Left colon (tissue), 2 donors: ENCODE data around the gene COL8A2. TPM values are rescaled to one million over a fixed set of nuclear protein-coding genes. Genes with fewer than 3 reads are reported as not detected.
A peak's percentile ranks its signal among the peaks of the same experiment; 100 is the strongest.
"Not testable (repeated sequence)": the region's sequence is repeated elsewhere in the genome, so short reads cannot be mapped to it uniquely, and the experiment has no call there.

Source experiments
- ATAC-seq: fragments of 200-7000 bp; cut with Tn5 transposase; one replicate; pipeline ENCODE4 v1.9.1; 2020; ENCODE audit warnings: mild to moderate bottlenecking, moderate library complexity
- DNase-seq, 2 donors: peaks; one replicate each; pipeline ENCODE4 v3.0.0-alpha.2; 2020
- intact Hi-C, 2 donors: fragments of 100-400 bp; cut with DNase I in 1 of 2; cut with micrococcal nuclease in 1 of 2; formaldehyde crosslinking; loops; one replicate each; pipeline versions ENCODE4 v1.11.2 to v1.14.0; 2022; cut with DNase I, micrococcal nuclease
- total RNA-seq, 2 donors: library from RNA; stranded (reverse); fragmentation: NEBNext Ultra II Directional; extraction: Animal tissue kit (Norgen Biotek cat#: 25700); gene quantifications; one replicate each; pipeline ENCODE4 v1.2.1, GENCODE V29; 2021
- donor health status: DM: no; HTN: no; CAD: no.
- donor health status: DM: yes; HTN: yes; CAD: no.

The COL8A2 gene
- total RNA-seq, 2 donors from 2014 or later: 0.55 to 1.8 TPM

- intact Hi-C loops: no loop called here
- ATAC-seq: no peak
Measured at GRCh38 chr1:36159614-36160387, 34.8 kb upstream of the COL8A2 start.

GRCh38 chr1:36158827-36159252 lies 33.8 kb upstream of the COL8A2 start:
- DNase-seq, ATAC-seq, intact Hi-C loops: not testable (repeated sequence)

More at GRCh38 chr1:36159614-36160387, 34.8 kb upstream of the COL8A2 start:
- DNase-seq: no peak

- intact Hi-C loops: no loop called here
- ATAC-seq (no peak), DNase-seq (peak in 1 of 2 donors; percentile 30)
Measured at GRCh38 chr1:36157973-36158826, 33.2 kb upstream of the COL8A2 start.

- intact Hi-C loops: no loop called here
- DNase-seq (peak in 1 of 2 donors; percentile 21), ATAC-seq (no peak)
Measured at GRCh38 chr1:36157115-36157903, 32.3 kb upstream of the COL8A2 start.

- intact Hi-C loops: no loop called here
- DNase-seq (peak; percentile 73 to 81), ATAC-seq (peak; percentile 28)
Measured at GRCh38 chr1:36156329-36157114, 31.5 kb upstream of the COL8A2 start.

- DNase-seq (peak; percentile 89 to 92), ATAC-seq (peak; percentile 77)
- intact Hi-C loops: no loop called here
Measured at GRCh38 chr1:36155408-36156328, 30.6 kb upstream of the COL8A2 start, which contains the start of gene MAP7D1. MAP7D1 (plus strand) TSS chr1:36156160; CDS start chr1:36156418, 258 bp downstream.

- ATAC-seq: no peak
- peak in 1 of 2 donors; percentile 41 for DNase-seq
- intact Hi-C loops: no loop called here
Measured at GRCh38 chr1:36154765-36155407, 29.9 kb upstream of the COL8A2 start.

GRCh38 chr1:36154335-36154734 lies 29.3 kb upstream of the COL8A2 start:
- intact Hi-C loops: no loop called here
- DNase-seq (no peak), ATAC-seq (no peak)

GRCh38 chr1:36153476-36153875 lies 28.5 kb upstream of the COL8A2 start:
- ATAC-seq: no peak
- no peak for DNase-seq
- intact Hi-C loops: no loop called here

GRCh38 chr1:36151845-36152203 lies 26.8 kb upstream of the COL8A2 start:
- peak in 1 of 2 donors; percentile 55 for DNase-seq
- intact Hi-C loops: no loop called here
- ATAC-seq: no peak

- ATAC-seq (no peak), DNase-seq (no peak)
- intact Hi-C loops: no loop called here
Measured at GRCh38 chr1:36151134-36151844, 26.3 kb upstream of the COL8A2 start.

GRCh38 chr1:36150296-36151133 lies 25.5 kb upstream of the COL8A2 start:
- ATAC-seq (peak; percentile 75), DNase-seq (peak; percentile 88 to 97)
- intact Hi-C loops: no loop called here

- DNase-seq: no peak
- no peak for ATAC-seq
- intact Hi-C loops: loop anchor here in 1 of 2 donors (5.0 kb wide), 1 partner anchor 137 kb away; no protein-coding TSS in a partner anchor
Measured at GRCh38 chr1:36149973-36150295, 24.9 kb upstream of the COL8A2 start.

GRCh38 chr1:36149237-36149972 lies 24.4 kb upstream of the COL8A2 start, which contains the start of gene TRAPPC3:
TRAPPC3 (minus strand) TSS chr1:36149486; CDS start chr1:36149378, 108 bp downstream.
- peak; percentile 89 for ATAC-seq
- DNase-seq: peak; percentile 100
- intact Hi-C loops: loop anchor here in 1 of 2 donors (5.0 kb wide), 1 partner anchor 138 kb away; no protein-coding TSS in a partner anchor
